BLaER1 treated with 17β-estradiol and CSF1 and Interleukin-3, amounts not matched to agents 10 nM and 100 nM (cell line): ENCODE data around the gene MPZ.
"Not testable (repeated sequence)": the region's sequence is repeated elsewhere in the genome, so short reads cannot be mapped to it uniquely, and the experiment has no call there.

ENCODE experiments used
- H3K27ac ChIP-seq, 11 experiments: shearing (Covaris generic); formaldehyde crosslinking; 2 replicates each; pipeline ENCODE4 v1.8.1; 2022
- H3K27me3 ChIP-seq, 11 experiments: shearing (Covaris generic); formaldehyde crosslinking; 2 replicates each; pipeline ENCODE4 v1.8.1; 2022
- H3K36me3 ChIP-seq, 11 experiments: shearing (Covaris generic); formaldehyde crosslinking; 2 replicates each; pipeline ENCODE4 v1.8.1; 2022
- H3K4me1 ChIP-seq, 10 experiments: shearing (Covaris generic); formaldehyde crosslinking; 2 replicates each; pipeline ENCODE4 v1.8.1; 2022
- H3K4me2 ChIP-seq, 11 experiments: shearing (Covaris generic); formaldehyde crosslinking; 2 replicates each; pipeline ENCODE4 v1.8.1; 2022
- H3K4me3 ChIP-seq, 10 experiments: shearing (Covaris generic); formaldehyde crosslinking; 2 replicates each; pipeline ENCODE4 v1.8.1; 2022
- H3K9ac ChIP-seq, 11 experiments: shearing (Covaris generic); formaldehyde crosslinking; 2 replicates each; pipeline ENCODE4 v1.8.1; 2022
- H3K9me3 ChIP-seq, 11 experiments: shearing (Covaris generic); formaldehyde crosslinking; replicated peaks in 1 of 11; 2 replicates each; pipeline ENCODE4 v1.8.1; 2022
- H4K20me1 ChIP-seq, 11 experiments: shearing (Covaris generic); formaldehyde crosslinking; 2 replicates each; pipeline ENCODE4 v1.8.1; 2022
- Cebpa-rat ChIP-seq, 11 experiments: shearing (Covaris generic); IDR thresholded peaks; 2 replicates each; pipeline ENCODE4 v1.8.1; 2022

MPZ gene

GRCh38 chr1:161261261-161262235 is 48.2 kb downstream of the MPZ start:
- peaks cover 0 to 7% (median 0%) of the 10 kb centered on the region in 11 experiments; a peak in 4 of 22 replicates for H3K36me3 ChIP-seq
- H3K9ac ChIP-seq, result peak overlapping the region in 5 of 11 experiments; percentile 7 to 62 (median 10); a peak in 3 of 22 replicates
- H4K20me1 ChIP-seq, result no peaks in the 10 kb centered on the region
- peak overlapping the region in 1 of 11 experiments; percentile 2; a peak in 1 of 22 replicates for H3K27ac ChIP-seq
- 0 out of 22 replicates have a peak, but pooled peaks cover 0 to 8% (median 0%) of the 10 kb centered on the region in 11 experiments for H3K27me3 ChIP-seq
- H3K9me3 ChIP-seq, result peaks cover 25 to 29% (median 27%) of the 10 kb centered on the region in 11 experiments
- peaks cover 21 to 37% (median 31%) of the 10 kb centered on the region in 10 experiments for H3K4me1 ChIP-seq
- H3K4me2 ChIP-seq, result peak overlapping the region; percentile 29 to 88 (median 76)
- no peak overlapping the region for H3K4me3 ChIP-seq
- no peak for TF ChIP-seq Cebpa-rat (IDR thresholded peaks at IDR 0.05)

GRCh38 chr1:161260376-161261260 is 49.1 kb downstream of the MPZ start:
- Histone ChIP-seq H4K20me1 (no peaks in the 10 kb centered on the region), H3K4me1 (peaks cover 21 to 37% (median 31%) of the 10 kb centered on the region in 10 experiments), H3K27ac (peak overlapping the region in 1 of 11 experiments; percentile 2; a peak in 1 of 22 replicates), H3K4me3 (peak overlapping the region in 1 of 10 experiments; percentile 1; a peak in 1 of 20 replicates), H3K36me3 (peaks cover 0 to 7% (median 0%) of the 10 kb centered on the region in 11 experiments; a peak in 4 of 22 replicates), H3K27me3 (0 out of 22 replicates have a peak, but pooled peaks cover 0 to 8% (median 0%) of the 10 kb centered on the region in 11 experiments), H3K4me2 (peak overlapping the region; percentile 29 to 88 (median 76); a peak in 21 of 22 replicates), H3K9me3 (peaks cover 31 to 38% (median 35%) of the 10 kb centered on the region in 11 experiments), H3K9ac (peak overlapping the region in 5 of 11 experiments; percentile 7 to 62 (median 10); a peak in 6 of 22 replicates)
- no peak for TF ChIP-seq Cebpa-rat (IDR thresholded peaks at IDR 0.05)

GRCh38 chr1:161259765-161260164 is 50.0 kb downstream of the MPZ start:
- Histone ChIP-seq H3K27ac (no peak overlapping the region), H3K4me1 (peaks cover 21 to 43% (median 31%) of the 10 kb centered on the region in 10 experiments), H3K9ac (peak overlapping the region in 1 of 11 experiments; percentile 10; a peak in 1 of 22 replicates), H3K4me2 (peak overlapping the region in 9 of 11 experiments; percentile 34 to 88 (median 78); a peak in 17 of 22 replicates), H3K36me3 (peaks cover 0 to 7% (median 0%) of the 10 kb centered on the region in 11 experiments; a peak in 4 of 22 replicates), H4K20me1 (no peaks in the 10 kb centered on the region), H3K9me3 (peaks cover 31 to 43% (median 35%) of the 10 kb centered on the region in 11 experiments), H3K4me3 (no peak overlapping the region), H3K27me3 (0 out of 22 replicates have a peak, but pooled peaks cover 0 to 8% (median 0%) of the 10 kb centered on the region in 11 experiments)
- no peak for TF ChIP-seq Cebpa-rat (IDR thresholded peaks at IDR 0.05)

- Histone ChIP-seq H3K9ac (no peak overlapping the region), H3K36me3 (peaks cover 0 to 7% (median 0%) of the 10 kb centered on the region in 11 experiments; a peak in 4 of 22 replicates), H3K4me1 (peaks cover 21 to 45% (median 31%) of the 10 kb centered on the region in 10 experiments), H3K4me3 (no peak overlapping the region), H3K9me3 (peaks cover 31 to 43% (median 35%) of the 10 kb centered on the region in 11 experiments), H3K27ac (no peak overlapping the region), H3K27me3 (0 out of 22 replicates have a peak, but pooled peaks cover 0 to 8% (median 0%) of the 10 kb centered on the region in 11 experiments), H3K4me2 (peak overlapping the region in 6 of 11 experiments; percentile 8 to 88 (median 74); a peak in 5 of 22 replicates), H4K20me1 (no peaks in the 10 kb centered on the region)
- TF ChIP-seq Cebpa-rat (IDR thresholded peaks at IDR 0.05), result no peak
These were observed 50.4 kb downstream of the MPZ start for GRCh38 chr1:161259345-161259702.

DNA sequence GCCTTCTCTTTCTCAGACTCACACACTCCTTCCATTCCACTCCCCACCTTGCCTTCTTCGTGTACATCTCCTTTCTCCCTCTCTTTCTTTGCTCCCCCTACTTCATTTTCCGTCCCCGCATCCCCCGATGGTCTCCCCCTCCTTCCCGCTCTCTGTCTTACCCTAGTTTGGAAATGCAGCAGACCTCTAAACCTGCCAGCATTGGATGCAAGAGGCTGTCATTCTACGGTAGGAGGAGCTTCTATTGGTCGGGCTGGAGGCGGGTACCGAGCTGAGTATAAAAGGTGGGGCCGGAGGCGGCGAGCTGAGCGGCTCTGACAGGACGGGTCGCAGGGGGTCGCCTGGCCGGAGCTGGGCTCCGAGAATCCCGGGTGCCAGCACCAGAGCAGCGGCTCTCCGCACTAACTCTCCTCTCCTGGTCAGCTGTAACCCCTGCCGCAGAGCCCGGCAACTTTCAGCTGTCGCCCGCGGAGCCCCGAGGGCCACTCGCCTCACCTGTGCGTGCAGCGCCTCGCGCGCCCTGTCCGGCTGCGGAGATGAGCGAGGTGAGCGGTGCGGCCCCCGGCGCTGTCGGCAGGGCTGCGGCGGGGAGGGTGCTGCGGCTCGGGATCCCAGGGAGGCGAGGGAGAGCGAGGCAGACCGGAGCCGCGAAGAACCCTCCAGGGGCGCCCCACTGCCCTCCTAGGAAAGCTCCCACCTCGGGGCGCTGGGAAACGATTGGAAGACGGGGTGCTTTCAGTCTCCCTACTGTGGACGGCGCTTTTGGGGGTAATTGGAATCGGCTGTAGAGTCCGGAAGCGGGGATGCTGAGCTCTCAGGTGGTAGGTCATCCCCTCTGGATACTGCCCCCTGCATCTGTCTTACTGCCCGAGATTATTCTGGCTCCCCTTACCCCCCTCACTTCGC is 51.1 kb downstream of the MPZ start, which contains the start of gene PCP4L1:
Gene PCP4L1, plus strand, starts transcription at position 307 of the 906 bp plus-strand sequence. Its CDS starts 230 bp downstream, at position 537.
- TF ChIP-seq Cebpa-rat (IDR thresholded peaks at IDR 0.05), result no peak
- H3K4me3 ChIP-seq, result no peak within 1 kb of the TSS

DNA sequence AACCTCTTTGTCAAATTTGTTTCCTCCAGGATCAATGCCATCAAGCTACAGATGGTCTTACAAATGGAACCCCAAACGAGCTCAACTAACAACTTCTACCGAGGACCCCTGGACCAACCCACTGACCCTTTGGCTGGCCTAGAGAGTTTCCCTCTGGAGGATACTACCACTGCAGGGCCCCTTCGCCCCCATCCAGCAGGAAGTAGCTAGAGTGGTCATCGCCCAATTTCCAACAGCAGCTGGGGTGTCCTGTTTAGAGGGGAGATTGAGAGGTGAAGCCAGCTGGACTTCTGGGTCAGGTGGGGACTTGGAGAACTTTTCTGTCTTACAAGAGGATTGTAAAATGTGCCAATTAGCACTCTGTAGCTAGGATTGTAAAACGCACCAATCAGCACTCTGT is 52.7 kb downstream of the MPZ start:
- not testable (repeated sequence) for H4K20me1 ChIP-seq, H3K36me3 ChIP-seq, H3K27me3 ChIP-seq, H3K27ac ChIP-seq, H3K4me3 ChIP-seq, H3K9ac ChIP-seq, H3K4me2 ChIP-seq
- Histone ChIP-seq H3K9me3 (peaks cover 31 to 43% (median 35%) of the 10 kb centered on the region in 11 experiments), H3K4me1 (peaks cover 21 to 39% (median 25%) of the 10 kb centered on the region in 10 experiments)

More for the DNA sequence above, 51.1 kb downstream of the MPZ start, which contains the start of gene PCP4L1:
- peaks cover 0 to 7% (median 0%) of the 10 kb centered on the region in 11 experiments; a peak in 4 of 22 replicates for H3K36me3 ChIP-seq
- no peaks in the 10 kb centered on the region for H4K20me1 ChIP-seq
- H3K27me3 ChIP-seq, result 0 out of 22 replicates have a peak, but pooled peaks cover 0 to 8% (median 0%) of the 10 kb centered on the region in 11 experiments
- H3K4me1 ChIP-seq, result peaks cover 21 to 45% (median 31%) of the 10 kb centered on the region in 10 experiments
- H3K27ac ChIP-seq, result no peak within 1 kb of the TSS
- peak within 1 kb of the TSS in 6 of 11 experiments; percentile 8 to 88 (median 74); a peak in 5 of 22 replicates for H3K4me2 ChIP-seq
- H3K9ac ChIP-seq, result no peak within 1 kb of the TSS
- H3K9me3 ChIP-seq, result peaks cover 31 to 43% (median 35%) of the 10 kb centered on the region in 11 experiments

DNA sequence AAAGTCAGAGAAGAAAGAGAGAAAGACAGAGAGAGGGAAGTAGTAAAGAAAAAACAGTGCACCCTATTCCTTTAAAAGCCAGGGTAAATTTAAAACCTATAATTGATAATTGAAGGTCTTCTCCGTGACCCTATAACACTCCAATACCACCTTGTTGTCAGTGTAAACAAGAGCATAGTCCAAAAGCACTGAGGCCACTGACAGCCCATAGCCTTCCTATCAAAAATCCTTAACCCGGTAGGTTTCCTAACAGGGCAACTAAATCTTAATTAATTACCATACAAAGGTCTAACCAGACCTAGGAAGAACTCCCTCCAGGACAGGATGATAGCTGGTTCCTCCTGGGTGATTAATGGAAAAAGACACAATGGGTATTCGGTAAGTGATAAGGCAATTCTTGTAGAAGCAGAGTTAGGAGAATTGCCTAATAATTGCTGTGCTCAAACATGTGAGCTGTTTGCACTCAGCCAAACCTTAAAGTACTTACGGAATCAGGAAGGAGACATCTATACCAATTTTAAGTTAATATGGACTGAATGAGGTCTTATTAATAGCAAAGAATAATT is 53.7 kb downstream of the MPZ start:
- H4K20me1 ChIP-seq, H3K36me3 ChIP-seq, H3K4me2 ChIP-seq, H3K4me3 ChIP-seq, H3K9ac ChIP-seq, H3K27me3 ChIP-seq, H3K27ac ChIP-seq: not testable (repeated sequence)
- peaks cover 31 to 53% (median 38%) of the 10 kb centered on the region in 11 experiments for H3K9me3 ChIP-seq
- H3K4me1 ChIP-seq, result peaks cover 11 to 29% (median 14%) of the 10 kb centered on the region in 10 experiments

DNA sequence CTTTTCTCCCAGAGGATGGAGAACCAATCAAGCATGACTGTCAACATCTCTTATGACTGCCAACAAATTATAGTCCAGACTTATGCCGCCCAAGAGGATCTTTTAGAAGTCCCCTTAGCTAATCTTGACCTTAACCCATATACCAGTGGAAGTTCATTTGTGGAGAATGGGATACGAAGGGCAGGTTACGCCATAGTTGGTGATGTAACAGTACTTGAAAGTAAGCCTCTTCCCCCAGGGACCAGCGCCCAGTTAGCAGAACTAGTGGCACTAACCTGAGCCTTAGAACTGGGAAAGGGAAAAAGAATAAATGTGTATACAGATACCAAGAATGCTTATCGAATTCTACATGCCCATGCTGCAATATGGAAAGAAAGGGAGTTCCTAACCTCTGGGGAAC is 54.5 kb downstream of the MPZ start:
- not testable (repeated sequence) for H4K20me1 ChIP-seq, H3K27me3 ChIP-seq, H3K4me3 ChIP-seq, H3K9ac ChIP-seq, H3K27ac ChIP-seq, H3K36me3 ChIP-seq
- peaks cover 3 to 21% (median 7%) of the 10 kb centered on the region in 10 experiments; a peak in 17 of 20 replicates for H3K4me1 ChIP-seq
- peak overlapping the region in 4 of 11 experiments; percentile 8 to 28 (median 16); a peak in 4 of 22 replicates for H3K4me2 ChIP-seq
- peaks cover 35 to 60% (median 41%) of the 10 kb centered on the region in 11 experiments for H3K9me3 ChIP-seq
